GM19239 (cell line): ENCODE data around the gene MTMR12.
"Not testable (repeated sequence)": the region's sequence is repeated elsewhere in the genome, so short reads cannot be mapped to it uniquely, and the experiment has no call there.

Experiments used
- DNase-seq: peaks from one replicate; pipeline ENCODE4 v3.0.0; 2011; ENCODE audit warnings: low spot score; ENCODE audit not compliant: insufficient read length
- FAIRE-seq: peaks from 2 replicates; lab custom pipeline; 2011; peaks lifted over from hg19 to GRCh38; lab: Jason Lieb, UNC

The MTMR12 gene

GRCh38 chr5:32302835-32303754 is 9.6 kb downstream of the MTMR12 start:
- FAIRE-seq (no peak), DNase-seq (no peak)

GRCh38 chr5:32301891-32302290 is 10.8 kb downstream of the MTMR12 start:
- DNase-seq (no peak), FAIRE-seq (no peak)

DNA sequence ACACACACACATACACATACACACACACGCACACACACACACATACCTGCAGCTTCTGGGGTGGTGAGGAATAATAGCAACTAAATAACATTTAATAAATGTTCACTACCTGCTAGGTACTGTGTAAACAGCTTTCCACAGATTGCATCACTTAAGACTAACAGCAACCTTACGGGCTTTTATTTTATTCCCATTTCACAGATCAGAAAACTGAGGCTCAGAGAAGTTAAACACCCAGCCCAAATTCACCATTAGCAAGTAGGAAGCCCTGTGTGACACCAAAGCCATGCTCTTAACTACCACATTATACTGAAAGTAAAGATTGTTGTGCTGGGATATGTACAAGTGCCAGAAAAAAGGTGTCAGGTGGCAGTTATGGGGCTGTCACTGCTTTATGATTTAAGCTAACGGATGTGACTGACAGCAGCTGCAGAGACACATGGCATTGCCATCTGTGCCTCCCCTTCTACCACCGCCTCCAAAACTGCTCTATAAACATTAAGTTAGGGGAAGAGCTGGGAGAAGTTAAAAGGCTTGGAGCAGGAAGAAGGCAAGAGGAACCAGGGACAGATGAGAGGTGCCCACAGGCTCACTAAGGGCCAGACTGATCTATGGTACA is 13.6 kb downstream of the MTMR12 start:
- FAIRE-seq: no peak
- no peak for DNase-seq

DNA sequence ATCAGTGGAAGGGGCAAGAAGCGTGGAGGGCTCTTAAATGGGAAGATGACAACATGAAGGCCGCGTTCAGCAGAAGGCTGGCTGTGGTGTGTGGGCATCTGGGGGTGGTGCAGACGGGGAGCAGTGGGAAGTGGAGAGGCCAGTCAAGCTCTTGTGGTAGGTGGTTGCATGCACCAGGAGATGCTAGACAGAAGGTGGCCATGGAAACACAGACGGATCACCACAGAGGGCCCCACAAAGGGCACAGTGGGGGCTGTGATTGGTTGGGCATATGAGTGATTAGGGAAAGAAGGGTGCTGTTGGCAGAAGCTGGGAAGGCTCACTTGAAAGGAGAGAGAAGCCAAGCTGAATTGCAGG is 14.7 kb downstream of the MTMR12 start:
- no peak for FAIRE-seq
- DNase-seq: no peak

- FAIRE-seq (no peak), DNase-seq (no peak)
Observed at GRCh38 chr5:32297181-32298058, 15.3 kb downstream of the MTMR12 start.

- not testable (repeated sequence) for FAIRE-seq, DNase-seq
Observed at GRCh38 chr5:32295966-32296772, 16.6 kb downstream of the MTMR12 start.

DNA sequence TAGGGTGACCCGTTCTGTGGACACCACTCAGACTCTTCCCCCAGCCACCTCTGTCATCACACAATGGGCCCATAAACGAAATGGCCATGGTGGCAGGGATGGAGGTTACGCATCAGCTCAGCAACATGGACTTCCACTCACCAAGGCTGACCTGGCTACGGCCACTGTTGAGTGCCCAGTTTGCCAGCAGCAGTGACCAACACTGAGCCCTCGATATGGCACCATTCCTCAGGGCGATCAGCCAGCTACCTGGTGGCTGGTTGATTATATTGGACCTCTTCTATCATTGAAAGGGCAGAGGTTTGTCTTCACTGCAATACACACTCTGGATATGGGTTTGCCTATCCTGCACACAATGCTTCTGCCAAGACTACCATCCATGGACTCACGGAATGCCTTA is 21.1 kb downstream of the MTMR12 start:
- FAIRE-seq (no peak), DNase-seq (no peak)

DNA sequence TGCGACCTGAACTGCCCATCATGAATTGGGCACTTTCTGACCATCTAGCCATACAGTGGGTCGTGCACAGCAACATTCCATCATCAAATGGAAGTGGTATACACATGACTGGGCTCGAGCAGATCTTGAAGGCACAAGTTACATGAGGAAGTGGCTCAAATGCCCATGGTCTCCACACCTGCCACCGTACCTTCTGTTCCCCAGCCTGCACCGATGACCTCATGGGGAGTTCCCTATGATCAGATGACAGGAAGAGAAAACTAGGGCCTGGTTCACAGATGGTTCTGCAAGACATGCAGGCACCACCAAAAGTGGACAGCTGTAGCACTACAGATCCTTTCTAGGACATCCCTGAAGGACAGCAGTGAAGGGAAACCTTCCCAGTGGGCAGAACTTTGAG is 21.8 kb downstream of the MTMR12 start:
- DNase-seq (no peak), FAIRE-seq (no peak)

GRCh38 chr5:32290501-32290900 is 22.2 kb downstream of the MTMR12 start:
- not testable (repeated sequence) for FAIRE-seq, DNase-seq

DNA sequence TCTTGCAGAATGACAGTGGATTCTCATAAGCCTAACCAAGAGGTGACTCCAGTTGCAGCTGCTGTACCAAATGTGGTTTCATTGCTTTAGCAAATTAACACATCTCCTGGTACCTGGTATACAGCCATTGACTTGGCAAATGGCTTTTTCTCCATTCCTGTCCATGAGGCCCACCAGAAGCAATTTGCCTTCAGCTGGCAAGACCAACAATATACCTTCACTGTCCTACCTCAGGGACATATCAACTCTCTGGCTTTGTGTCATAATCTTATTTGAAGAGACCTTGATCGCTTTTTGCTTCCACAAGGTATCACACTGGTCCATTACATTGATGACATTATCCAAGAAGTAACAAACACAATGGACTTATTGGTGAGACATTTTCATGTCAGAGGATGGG is 22.8 kb downstream of the MTMR12 start:
- FAIRE-seq, DNase-seq: not testable (repeated sequence)

- DNase-seq, FAIRE-seq: not testable (repeated sequence)
Observed at GRCh38 chr5:32288135-32288534, 24.6 kb downstream of the MTMR12 start.

DNA sequence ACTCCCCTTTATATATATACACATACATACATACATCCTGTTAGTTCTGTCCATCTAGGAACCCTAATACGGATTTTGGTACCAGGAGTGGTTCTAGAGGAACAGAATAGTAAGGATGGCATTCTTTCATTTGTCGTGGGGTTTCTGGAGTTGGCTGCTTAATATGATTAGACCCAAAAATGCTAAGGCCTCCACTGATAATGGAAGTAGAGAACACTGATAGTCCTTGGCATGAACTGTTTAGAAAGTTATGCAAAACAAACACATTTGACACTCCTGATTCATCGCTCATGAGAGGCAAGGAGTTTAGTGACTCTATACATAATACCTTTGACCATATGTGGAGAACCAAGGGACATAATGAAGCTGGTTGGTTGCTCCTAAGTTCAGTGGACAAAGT is 25.2 kb downstream of the MTMR12 start:
- not testable (repeated sequence) for DNase-seq, FAIRE-seq

- DNase-seq: no peak
- no peak for FAIRE-seq
Observed at GRCh38 chr5:32285510-32286138, 27.1 kb downstream of the MTMR12 start.

DNA sequence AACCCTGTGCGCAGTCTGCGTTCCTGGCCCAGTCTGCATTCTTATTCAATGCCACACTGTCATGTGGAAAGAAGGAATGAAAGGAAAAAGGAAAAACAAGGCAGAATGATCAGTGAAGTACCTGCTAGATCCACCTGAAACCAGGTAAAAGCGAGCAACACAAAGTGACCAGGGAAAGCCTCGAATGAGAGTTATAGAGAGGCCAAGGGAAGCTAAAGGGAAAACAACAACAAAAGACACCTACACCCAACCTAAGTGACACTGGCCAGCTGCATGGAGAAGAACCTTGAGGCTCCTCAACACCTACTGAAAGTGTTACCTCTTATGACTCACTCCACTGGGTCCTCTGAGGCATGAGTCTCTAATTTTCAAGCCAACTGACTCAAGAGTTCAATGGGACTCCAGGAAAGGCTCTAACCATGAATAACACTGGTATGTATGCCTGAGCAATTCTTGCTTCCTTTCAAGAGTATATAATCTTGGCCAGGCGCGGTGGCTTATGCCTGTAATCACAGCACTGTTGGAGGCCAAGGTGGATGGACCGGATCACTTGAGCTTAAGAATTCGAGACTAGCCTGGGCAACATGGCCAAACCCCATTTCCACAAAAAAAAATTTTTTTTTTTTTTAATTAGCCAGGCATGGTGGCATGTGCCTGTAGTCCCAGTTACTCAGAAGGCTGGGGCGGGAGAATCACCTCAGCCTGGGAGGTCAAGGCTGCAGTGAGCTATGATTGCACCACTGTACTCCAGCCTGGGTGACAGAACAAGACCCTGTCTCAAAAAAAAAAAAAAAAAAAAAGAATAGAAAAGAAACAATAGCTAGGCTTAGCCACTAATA is 29.0 kb downstream of the MTMR12 start:
- FAIRE-seq: peak; percentile 63
- no peak for DNase-seq

GRCh38 chr5:32283061-32283460 is 29.7 kb downstream of the MTMR12 start:
- FAIRE-seq: no peak
- DNase-seq: no peak

GRCh38 chr5:32282633-32283032 is 30.1 kb downstream of the MTMR12 start:
- FAIRE-seq (no peak), DNase-seq (no peak)

GRCh38 chr5:32281378-32282133 is 31.2 kb downstream of the MTMR12 start:
- not testable (repeated sequence) for DNase-seq

GRCh38 chr5:32280656-32281081 is 32.1 kb downstream of the MTMR12 start:
- peak; percentile 76 for FAIRE-seq

More at GRCh38 chr5:32281378-32282133, 31.2 kb downstream of the MTMR12 start:
- not testable (repeated sequence) for FAIRE-seq

More at GRCh38 chr5:32280656-32281081, 32.1 kb downstream of the MTMR12 start:
- DNase-seq: peak; percentile 30
